Colonic mucosa (tissue), 4 donors: Measurements from ENCODE around the gene CEP164. TPM values are rescaled to one million over a fixed set of nuclear protein-coding genes. Genes with fewer than 3 reads are reported as not detected.

Source experiments
- DNase-seq: peaks from one replicate; pipeline ENCODE4 v3.0.0-alpha.2; 2020
- H3K27ac ChIP-seq: fragments of 200-600 bp; one replicate; pipeline ENCODE4 v1.8.0; 2021
- H3K27me3 ChIP-seq: fragments of 200-600 bp; one replicate; pipeline ENCODE4 v1.8.0; 2021
- H3K36me3 ChIP-seq: fragments of 200-600 bp; one replicate; pipeline ENCODE4 v1.8.0; 2021
- H3K4me1 ChIP-seq: fragments of 200-600 bp; one replicate; pipeline ENCODE4 v1.8.0; 2021; ENCODE audit warnings: mild to moderate bottlenecking
- H3K4me3 ChIP-seq: fragments of 200-600 bp; one replicate; pipeline ENCODE4 v1.8.0; 2021
- H3K9ac ChIP-seq, 2 donors: one replicate each; pipeline ENCODE4 v1.7.0; 2013; ENCODE audit warnings: control low read depth in 2 of 2, low read depth in 2 of 2, low read length in 2 of 2
- H3K9me3 ChIP-seq: fragments of 200-600 bp; one replicate; pipeline ENCODE4 v1.8.0; 2021
- CTCF ChIP-seq: fragments of 200-600 bp; IDR thresholded peaks from one replicate; pipeline ENCODE4 v1.8.0; 2022; ENCODE audit warnings: antibody characterized with exemption, mild to moderate bottlenecking
- intact Hi-C: fragments of 100-400 bp; cut with DNase I; formaldehyde crosslinking; loops from one replicate; pipeline ENCODE4 v1.14.1; 2022
- total RNA-seq, 2 donors: library from RNA; stranded (reverse); fragmentation: NEBNext Ultra II Directional in 1 of 2; extraction: Animal tissue kit (Norgen Biotek cat#: 25700) in 1 of 2; gene quantifications; one replicate each; pipeline ENCODE4 v1.2.1, GENCODE V29; 2021
- donor health status: healthy.
- donor health status: DM: no; HTN: no; CAD: no.
- donor health status: DM: no; HTN: no; CAD: no.

CEP164 gene
- total RNA-seq, 2 donors from 2014 or later = 12.4 to 19.2 TPM

DNA sequence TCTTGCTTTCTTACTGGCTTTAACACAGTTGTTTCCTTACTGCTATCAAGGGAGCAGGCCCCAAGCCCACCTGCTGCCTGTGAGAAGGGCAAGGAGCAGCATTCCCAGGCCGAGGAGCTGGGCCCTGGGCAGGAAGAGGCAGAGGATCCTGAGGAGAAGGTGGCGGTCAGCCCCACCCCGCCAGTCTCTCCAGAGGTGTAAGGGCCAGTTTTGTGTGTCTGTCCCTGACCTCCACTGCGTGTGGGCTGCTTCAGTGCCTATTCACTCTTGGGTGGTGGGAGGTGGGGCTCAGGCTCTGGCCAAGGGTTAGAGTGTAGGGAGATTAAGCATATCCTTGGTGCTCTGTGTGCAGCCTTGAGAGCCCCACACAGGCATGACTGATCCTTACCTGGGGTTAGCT lies 55.1 kb downstream of the CEP164 start:
- Histone ChIP-seq H3K9ac (no peak overlapping the region), H3K27me3 (no peaks in the 10 kb centered on the region), H3K9me3 (no peaks in the 10 kb centered on the region), H3K4me3 (no peak overlapping the region), H3K4me1 (no peaks in the 10 kb centered on the region), H3K36me3 (no peaks in the 10 kb centered on the region), H3K27ac (no peak overlapping the region)
- no peak for TF ChIP-seq CTCF
- intact Hi-C loops = no loop called here
- no peak for DNase-seq

DNA sequence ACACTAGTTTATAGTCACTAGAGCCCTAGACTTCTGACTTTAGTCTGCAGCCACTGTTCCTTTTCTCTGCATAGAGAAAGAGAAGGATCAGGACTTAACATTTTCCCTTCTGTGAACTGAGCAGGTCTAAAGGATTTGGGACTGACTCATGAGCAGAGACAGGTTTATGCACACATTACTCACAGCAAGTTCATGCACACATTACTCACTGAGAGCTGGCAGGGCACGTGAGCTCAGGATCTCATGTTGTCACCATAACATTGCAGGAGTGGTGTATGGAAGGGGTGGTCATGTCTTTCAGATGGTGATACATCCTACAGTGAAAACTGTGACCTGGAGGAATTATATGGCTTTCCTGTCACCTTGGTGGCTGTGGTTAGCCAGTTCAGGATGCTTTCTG lies 56.4 kb downstream of the CEP164 start:
- no peaks in the 10 kb centered on the region for H3K36me3 ChIP-seq
- no peak overlapping the region for H3K27ac ChIP-seq
- intact Hi-C loops = no loop called here
- H3K9ac ChIP-seq = no peak overlapping the region
- no peak for TF ChIP-seq CTCF
- no peak overlapping the region for H3K4me3 ChIP-seq
- H3K9me3 ChIP-seq = no peaks in the 10 kb centered on the region
- H3K27me3 ChIP-seq = no peaks in the 10 kb centered on the region
- no peaks in the 10 kb centered on the region for H3K4me1 ChIP-seq
- no peak for DNase-seq

GRCh38 chr11:117385471-117385870 lies 57.8 kb downstream of the CEP164 start:
- H3K27ac ChIP-seq = no peak overlapping the region
- H3K9me3 ChIP-seq = no peaks in the 10 kb centered on the region
- no peak overlapping the region for H3K4me3 ChIP-seq
- H3K9ac ChIP-seq = no peak overlapping the region
- no peaks in the 10 kb centered on the region for H3K4me1 ChIP-seq
- no peak for DNase-seq
- H3K36me3 ChIP-seq = no peaks in the 10 kb centered on the region
- no peaks in the 10 kb centered on the region for H3K27me3 ChIP-seq
- TF ChIP-seq CTCF = no peak
- intact Hi-C loops = no loop called here

DNA sequence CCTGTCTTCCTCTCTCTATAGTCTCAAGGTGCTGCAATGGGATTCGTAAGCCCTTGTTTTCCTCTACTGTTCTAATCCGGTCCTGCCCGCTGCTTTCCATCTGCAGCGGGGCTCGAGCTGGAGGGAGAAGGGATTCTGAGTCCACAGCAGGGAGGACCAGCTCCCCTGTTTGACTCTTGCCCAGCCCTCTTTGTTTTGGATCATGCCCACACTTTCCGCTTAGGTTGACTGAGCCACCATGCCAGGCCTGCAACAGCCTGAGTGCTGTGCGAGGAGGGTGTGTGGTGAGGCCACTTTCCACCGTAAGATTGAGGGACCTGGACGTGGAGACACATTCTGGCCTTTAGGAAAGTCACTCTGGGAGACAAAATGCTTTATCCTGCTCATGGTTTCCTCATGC lies 58.3 kb downstream of the CEP164 start:
- Histone ChIP-seq H3K4me1 (no peaks in the 10 kb centered on the region), H3K36me3 (no peaks in the 10 kb centered on the region), H3K9ac (no peak overlapping the region), H3K27ac (no peak overlapping the region), H3K4me3 (no peak overlapping the region), H3K27me3 (no peaks in the 10 kb centered on the region), H3K9me3 (no peaks in the 10 kb centered on the region)
- no peak for TF ChIP-seq CTCF
- intact Hi-C loops = no loop called here
- DNase-seq = no peak

GRCh38 chr11:117387992-117388755 lies 60.5 kb downstream of the CEP164 start:
- TF ChIP-seq CTCF = no peak
- Histone ChIP-seq H3K27ac (no peak overlapping the region), H3K36me3 (no peaks in the 10 kb centered on the region), H3K9ac (no peak overlapping the region), H3K27me3 (no peaks in the 10 kb centered on the region), H3K4me3 (no peak overlapping the region), H3K9me3 (no peaks in the 10 kb centered on the region), H3K4me1 (no peaks in the 10 kb centered on the region)
- no peak for DNase-seq
- intact Hi-C loops = no loop called here
